HG03460 (cell line): ENCODE measurements around the gene RAD17.
"Not testable (repeated sequence)": the region's sequence is repeated elsewhere in the genome, so short reads cannot be mapped to it uniquely, and the experiment has no call there.

Source experiments
- ATAC-seq: cut with Tn5 transposase; IDR thresholded peaks from one replicate; pipeline ENCODE4 v1.9.1; 2021; ENCODE audit not compliant: unreplicated experiment

RAD17 gene

DNA sequence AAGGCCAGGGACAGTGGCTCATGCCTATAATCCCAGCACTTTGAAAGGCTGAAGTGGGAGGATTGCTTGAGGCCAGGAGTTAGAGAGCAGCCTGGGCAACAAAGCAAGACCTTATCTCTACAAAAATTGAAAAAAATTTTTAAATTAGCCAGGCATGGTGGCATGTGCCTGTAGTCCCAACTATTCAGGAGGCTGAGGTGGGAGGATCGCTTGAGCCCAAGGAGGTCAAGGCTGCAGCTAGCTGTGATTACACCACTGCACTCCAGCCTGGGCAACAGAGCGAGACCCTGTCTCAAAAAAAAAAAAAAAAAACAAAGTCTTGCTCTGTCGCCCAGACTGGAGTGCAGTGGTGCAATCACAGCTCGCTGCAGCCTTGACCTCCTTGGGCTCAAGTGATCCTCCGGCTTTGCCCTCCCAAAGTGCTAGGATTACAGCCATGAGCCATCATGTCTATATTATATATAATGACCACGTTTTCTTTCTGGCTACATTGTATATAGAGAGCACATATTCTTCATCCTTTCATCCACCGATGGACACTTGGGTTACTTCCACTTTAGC, 85.9 kb downstream of the RAD17 start:
- not testable (repeated sequence) for ATAC-seq

DNA sequence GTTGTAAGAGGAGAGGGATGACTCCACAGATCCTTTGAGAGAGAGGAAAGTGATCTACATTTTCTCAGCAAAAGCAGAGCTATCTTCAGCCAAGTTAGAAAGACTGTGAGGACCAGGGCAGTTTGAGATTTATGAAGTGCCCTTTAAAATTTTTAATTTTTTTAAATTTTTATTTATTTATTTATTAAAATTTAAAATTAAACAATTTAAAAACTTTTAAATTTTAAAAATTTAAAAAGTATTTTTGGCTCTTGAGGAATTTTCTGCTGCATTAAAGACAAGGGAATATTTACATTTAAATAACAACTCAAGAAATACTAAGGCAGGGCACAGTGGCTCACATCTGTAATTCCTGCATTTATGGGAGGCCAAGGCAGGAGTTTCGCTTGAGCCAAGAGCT, 92.6 kb downstream of the RAD17 start:
- ATAC-seq, result no peak
